Measurements from ENCODE around the gene CAPN14. TPM values are rescaled to one million over a fixed set of nuclear protein-coding genes. Genes with fewer than 3 reads are reported as not detected.

CAPN14 gene
- total RNA-seq, 1 experiment from 2014 or later: 0.23 TPM

DNA sequence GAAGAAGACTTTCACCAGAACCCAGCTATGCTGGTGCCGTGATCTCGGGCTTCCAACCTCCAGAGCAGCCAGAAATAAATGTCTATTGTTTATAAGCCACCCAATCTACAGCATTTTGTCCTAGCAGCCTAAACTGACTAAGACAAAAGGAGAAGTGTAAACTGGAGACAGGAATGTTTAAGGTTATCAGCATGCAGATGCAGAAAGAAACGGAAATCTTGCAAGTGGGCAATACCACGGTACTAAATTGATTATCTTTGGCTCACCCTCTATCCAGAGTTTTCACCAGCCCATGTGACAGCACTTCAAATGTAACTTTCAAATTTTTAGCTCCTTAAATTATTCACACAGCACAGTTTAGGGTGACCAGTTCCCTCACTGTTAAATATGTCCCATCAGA is 5.7 kb upstream of the CAPN14 start:
- intact Hi-C loops (cut with micrococcal nuclease; ENCODE audit: unreplicated experiment): no loop called here
- no peak overlapping the region for H3K4me3 ChIP-seq (ENCODE audit: low read depth, low read length)
- H3K9me3 ChIP-seq: no peaks in the 10 kb centered on the region
- Mint-ChIP-seq H3K27me3 (ENCODE audit: insufficient read depth, unreplicated experiment) (peaks cover 23% of the 10 kb centered on the region), H3K36me3 (ENCODE audit: insufficient read depth, unreplicated experiment) (no peaks in the 10 kb centered on the region), H3K27ac (ENCODE audit: unreplicated experiment) (no peak overlapping the region), H3K4me3 (ENCODE audit: unreplicated experiment) (no peak overlapping the region), H3K9me3 (ENCODE audit: unreplicated experiment) (no peaks in the 10 kb centered on the region), H3K4me1 (ENCODE audit: low read depth, unreplicated experiment) (peaks cover 5% of the 10 kb centered on the region)
- ChIA-PET CTCF (no interaction called here), POLR2A (no interaction called here)
- DNase-seq: no peak
- no peaks in the 10 kb centered on the region for H3K36me3 ChIP-seq (ENCODE audit: control insufficient read depth, insufficient read depth, low read length)
- TF ChIP-seq, protein P1, sequence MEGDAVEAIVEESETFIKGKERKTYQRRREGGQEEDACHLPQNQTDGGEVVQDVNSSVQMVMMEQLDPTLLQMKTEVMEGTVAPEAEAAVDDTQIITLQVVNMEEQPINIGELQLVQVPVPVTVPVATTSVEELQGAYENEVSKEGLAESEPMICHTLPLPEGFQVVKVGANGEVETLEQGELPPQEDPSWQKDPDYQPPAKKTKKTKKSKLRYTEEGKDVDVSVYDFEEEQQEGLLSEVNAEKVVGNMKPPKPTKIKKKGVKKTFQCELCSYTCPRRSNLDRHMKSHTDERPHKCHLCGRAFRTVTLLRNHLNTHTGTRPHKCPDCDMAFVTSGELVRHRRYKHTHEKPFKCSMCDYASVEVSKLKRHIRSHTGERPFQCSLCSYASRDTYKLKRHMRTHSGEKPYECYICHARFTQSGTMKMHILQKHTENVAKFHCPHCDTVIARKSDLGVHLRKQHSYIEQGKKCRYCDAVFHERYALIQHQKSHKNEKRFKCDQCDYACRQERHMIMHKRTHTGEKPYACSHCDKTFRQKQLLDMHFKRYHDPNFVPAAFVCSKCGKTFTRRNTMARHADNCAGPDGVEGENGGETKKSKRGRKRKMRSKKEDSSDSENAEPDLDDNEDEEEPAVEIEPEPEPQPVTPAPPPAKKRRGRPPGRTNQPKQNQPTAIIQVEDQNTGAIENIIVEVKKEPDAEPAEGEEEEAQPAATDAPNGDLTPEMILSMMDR (IDR thresholded peaks at IDR 0.05; ENCODE audit: insufficient read depth in 1 of 2, low read depth in 1 of 2, low read length in 1 of 2, severe bottlenecking in 1 of 2, unreplicated experiment in 1 of 2): no peak
- H3K27me3 ChIP-seq (replicated peaks; ENCODE audit: control insufficient read depth, insufficient read depth, low read length): no peaks in the 10 kb centered on the region; the same call in 1 of the 2 replicates
- no peaks in the 10 kb centered on the region for H3K4me1 ChIP-seq
- BruUV-seq (replicated peaks): no TSS peak

DNA sequence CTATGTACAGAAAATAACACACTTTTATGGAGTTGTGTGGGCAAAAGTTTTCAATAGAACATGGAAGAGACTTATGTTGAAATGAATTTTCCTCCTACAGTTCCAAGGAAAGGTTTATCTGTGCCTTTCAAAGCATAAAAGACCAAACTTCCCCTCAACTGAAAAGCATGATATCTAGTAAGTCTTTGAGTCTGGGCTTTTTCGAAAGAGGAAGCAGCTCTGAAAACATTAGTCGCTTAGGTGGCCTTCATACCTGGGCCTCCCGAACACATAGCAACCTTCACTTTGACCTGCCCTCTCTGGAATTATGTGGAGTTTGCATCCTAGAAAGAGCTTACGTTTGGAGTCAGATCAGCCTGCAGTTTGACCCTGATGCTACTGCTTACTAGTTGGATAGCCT is 4.8 kb upstream of the CAPN14 start:
- no peak overlapping the region for H3K27ac Mint-ChIP-seq (ENCODE audit: unreplicated experiment)
- H3K4me3 ChIP-seq (ENCODE audit: low read depth, low read length): no peak overlapping the region

DNA sequence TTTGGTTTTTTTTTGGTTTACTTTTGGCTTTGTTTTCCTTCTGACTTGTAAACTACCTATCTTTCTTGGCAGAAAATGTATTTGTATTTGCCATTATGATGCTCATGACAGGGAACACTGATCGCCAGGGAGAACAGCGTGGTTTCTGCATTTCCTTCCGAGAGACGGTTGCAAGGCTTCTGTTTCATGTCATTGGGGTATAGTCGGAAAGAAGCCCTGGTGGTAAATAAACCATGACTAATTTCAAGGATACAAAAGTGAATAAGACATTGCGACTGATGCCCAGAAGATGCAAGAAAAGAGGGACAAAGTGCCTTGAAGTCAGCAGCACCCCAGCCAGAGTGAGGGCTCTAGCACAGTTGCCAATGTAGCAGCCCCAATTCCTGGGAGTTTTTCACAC is 4.2 kb upstream of the CAPN14 start:
- H3K4me1 Mint-ChIP-seq (ENCODE audit: low read depth, unreplicated experiment): no peaks in the 10 kb centered on the region
- no peak overlapping the region for H3K4me3 Mint-ChIP-seq (ENCODE audit: unreplicated experiment)

More for the DNA sequence above, 4.8 kb upstream of the CAPN14 start:
- Mint-ChIP-seq H3K9me3 (ENCODE audit: unreplicated experiment) (no peaks in the 10 kb centered on the region), H3K27me3 (ENCODE audit: insufficient read depth, unreplicated experiment) (peaks cover 20% of the 10 kb centered on the region), H3K4me1 (ENCODE audit: low read depth, unreplicated experiment) (no peaks in the 10 kb centered on the region), H3K4me3 (ENCODE audit: unreplicated experiment) (no peak overlapping the region), H3K36me3 (ENCODE audit: insufficient read depth, unreplicated experiment) (no peaks in the 10 kb centered on the region)
- BruUV-seq (replicated peaks): no TSS peak
- CTCF ChIA-PET: no interaction called here
- H3K27me3 ChIP-seq (replicated peaks; ENCODE audit: control insufficient read depth, insufficient read depth, low read length): no peaks in the 10 kb centered on the region; the same call in 1 of the 2 replicates
- POLR2A ChIA-PET: no interaction called here
- TF ChIP-seq, protein P1 (IDR thresholded peaks at IDR 0.05; ENCODE audit: insufficient read depth in 1 of 2, low read depth in 1 of 2, low read length in 1 of 2, severe bottlenecking in 1 of 2, unreplicated experiment in 1 of 2): no peak
- no peak for DNase-seq
- H3K36me3 ChIP-seq (ENCODE audit: control insufficient read depth, insufficient read depth, low read length): no peaks in the 10 kb centered on the region
- intact Hi-C loops (cut with micrococcal nuclease; ENCODE audit: unreplicated experiment): no loop called here
- H3K9me3 ChIP-seq: no peaks in the 10 kb centered on the region
- no peaks in the 10 kb centered on the region for H3K4me1 ChIP-seq

More for the DNA sequence above, 4.2 kb upstream of the CAPN14 start:
- ChIA-PET POLR2A (no interaction called here), CTCF (no interaction called here)
- Histone ChIP-seq H3K4me3 (ENCODE audit: low read depth, low read length) (no peak overlapping the region), H3K36me3 (ENCODE audit: control insufficient read depth, insufficient read depth, low read length) (no peaks in the 10 kb centered on the region), H3K27me3 (replicated peaks; ENCODE audit: control insufficient read depth, insufficient read depth, low read length) (no peaks in the 10 kb centered on the region; the same call in 1 of the 2 replicates), H3K9me3 (no peaks in the 10 kb centered on the region), H3K4me1 (no peaks in the 10 kb centered on the region)
- Mint-ChIP-seq H3K27ac (ENCODE audit: unreplicated experiment) (no peak overlapping the region), H3K27me3 (ENCODE audit: insufficient read depth, unreplicated experiment) (peaks cover 20% of the 10 kb centered on the region), H3K9me3 (ENCODE audit: unreplicated experiment) (no peaks in the 10 kb centered on the region), H3K36me3 (ENCODE audit: insufficient read depth, unreplicated experiment) (no peaks in the 10 kb centered on the region)
- no peak for DNase-seq
- no TSS peak for BruUV-seq (replicated peaks)
- TF ChIP-seq, protein P1 (IDR thresholded peaks at IDR 0.05; ENCODE audit: insufficient read depth in 1 of 2, low read depth in 1 of 2, low read length in 1 of 2, severe bottlenecking in 1 of 2, unreplicated experiment in 1 of 2): no peak
- intact Hi-C loops (cut with micrococcal nuclease; ENCODE audit: unreplicated experiment): no loop called here
